OCI-LY7 (cell line): ENCODE data around the gene CDC34. TPM values are rescaled to one million over a fixed set of nuclear protein-coding genes. Genes with fewer than 3 reads are reported as not detected.
A peak's percentile ranks its signal among the peaks of the same experiment; 100 is the strongest.

Experiments
- BruUV-seq: library from RNA; stranded (reverse); fragments of 400-500 nt; replicated peaks from 2 replicates; lab custom pipeline; 2021; lab: Mats Ljungman, UMichigan
- CTCF ChIA-PET: fragments of 300-600 bp; sonication (Branson Sonifier 250); formaldehyde crosslinking; loops from one replicate; lab custom pipeline; 2022; ENCODE audit warnings: antibody characterized with exemption; ENCODE audit not compliant: unreplicated experiment; lab: Charles Lee
- POLR2A ChIA-PET: fragments of 300-600 bp; sonication (Branson Sonifier 250); formaldehyde crosslinking; loops from one replicate; lab custom pipeline; 2022; ENCODE audit warnings: antibody characterized with exemption; lab: Charles Lee
- DNase-seq: peaks from one replicate; pipeline ENCODE4 v3.0.0-alpha.2; 2015; ENCODE audit warnings: low spot score
- H2AFZ ChIP-seq: fragments of 200-600 bp; sonication (generic), shearing (Covaris generic); 2 replicates; pipeline ENCODE4 v1.6.1; 2014; ENCODE audit warnings: mild to moderate bottlenecking, antibody characterized with exemption, low read length, moderate library complexity
- H3K27ac ChIP-seq: fragments of 200-600 bp; sonication (generic); 2 replicates; pipeline ENCODE4 v1.5.1; 2014; ENCODE audit warnings: mixed run types, low read depth, mild to moderate bottlenecking, moderate library complexity, low read length, inconsistent platforms; ENCODE audit not compliant: poor library complexity, severe bottlenecking
- H3K36me3 ChIP-seq: fragments of 200-600 bp; sonication (generic); 2 replicates; pipeline ENCODE4 v1.6.1; 2014; ENCODE audit warnings: mild to moderate bottlenecking, antibody characterized with exemption, low read length, moderate library complexity, mixed read lengths; ENCODE audit not compliant: insufficient read depth
- H3K4me1 ChIP-seq: fragments of 200-600 bp; sonication (generic); 2 replicates; pipeline ENCODE4 v1.5.1; 2014; ENCODE audit warnings: mild to moderate bottlenecking, low read length; ENCODE audit not compliant: insufficient read depth, poor library complexity, severe bottlenecking
- H3K4me2 ChIP-seq: fragments of 200-600 bp; sonication (generic); 2 replicates; pipeline ENCODE4 v1.6.1; 2014; ENCODE audit warnings: mild to moderate bottlenecking, low read length
- H3K4me3 ChIP-seq: fragments of 200-600 bp; sonication (generic); 2 replicates; pipeline ENCODE4 v1.5.1; 2014; ENCODE audit warnings: mild to moderate bottlenecking, low read depth, low read length; ENCODE audit not compliant: poor library complexity, severe bottlenecking
- H3K79me2 ChIP-seq: fragments of 200-600 bp; sonication (generic); 2 replicates; pipeline ENCODE4 v1.6.1; 2016; ENCODE audit warnings: low read depth, mild to moderate bottlenecking, low read length, moderate library complexity, mixed read lengths; ENCODE audit not compliant: insufficient read depth
- H3K9me2 ChIP-seq: fragments of 200-600 bp; sonication (generic); 2 replicates; pipeline ENCODE4 v1.6.1; 2016; ENCODE audit warnings: mild to moderate bottlenecking, low read length, mixed read lengths; ENCODE audit not compliant: insufficient read depth
- H3K9me3 ChIP-seq: fragments of 200-600 bp; sonication (generic); 2 replicates; pipeline ENCODE4 v1.6.1; 2014; ENCODE audit warnings: mild to moderate bottlenecking, mixed run types, low read length, mixed read lengths
- H4K20me1 ChIP-seq: fragments of 200-600 bp; sonication (generic); 2 replicates; pipeline ENCODE4 v1.6.1; 2014; ENCODE audit warnings: mild to moderate bottlenecking, antibody characterized with exemption, low read length, moderate library complexity, mixed read lengths; ENCODE audit not compliant: insufficient read depth
- EZH2phosphoT487 ChIP-seq: fragments of 200-600 bp; sonication (generic); IDR thresholded peaks from 2 replicates; pipeline ENCODE4 v1.6.1; 2018; ENCODE audit warnings: low read depth, borderline replicate concordance, mild to moderate bottlenecking, mixed run types, antibody characterized with exemption, low read length, moderate library complexity, mixed read lengths
- intact Hi-C: fragments of 100-400 bp; cut with micrococcal nuclease; formaldehyde crosslinking; loops from one replicate; pipeline ENCODE4 v1.10.0; 2022; ENCODE audit not compliant: unreplicated experiment
- total RNA-seq, 2 experiments: library from RNA; depleted of rRNA in 1 of 2; stranded (reverse); fragments of >200 nt in 1 of 2; shearing (Covaris generic) in 1 of 2; gene quantifications; 2 replicates each; pipeline ENCODE4 v1.2.3, GENCODE V29; 2014 to 2022
- TF ChIP-seq, protein P1 (sequence below): fragments of 200-600 bp; sonication (generic); conservative IDR thresholded peaks from 2 replicates; pipeline ENCODE4 v1.5.1; 2014; ENCODE audit warnings: mild to moderate bottlenecking, antibody characterized with exemption, low read length, moderate library complexity, mixed read lengths

The CDC34 gene
- total RNA-seq, 2 experiments from 2014 or later, result 58.2 to 77.2 TPM

DNA sequence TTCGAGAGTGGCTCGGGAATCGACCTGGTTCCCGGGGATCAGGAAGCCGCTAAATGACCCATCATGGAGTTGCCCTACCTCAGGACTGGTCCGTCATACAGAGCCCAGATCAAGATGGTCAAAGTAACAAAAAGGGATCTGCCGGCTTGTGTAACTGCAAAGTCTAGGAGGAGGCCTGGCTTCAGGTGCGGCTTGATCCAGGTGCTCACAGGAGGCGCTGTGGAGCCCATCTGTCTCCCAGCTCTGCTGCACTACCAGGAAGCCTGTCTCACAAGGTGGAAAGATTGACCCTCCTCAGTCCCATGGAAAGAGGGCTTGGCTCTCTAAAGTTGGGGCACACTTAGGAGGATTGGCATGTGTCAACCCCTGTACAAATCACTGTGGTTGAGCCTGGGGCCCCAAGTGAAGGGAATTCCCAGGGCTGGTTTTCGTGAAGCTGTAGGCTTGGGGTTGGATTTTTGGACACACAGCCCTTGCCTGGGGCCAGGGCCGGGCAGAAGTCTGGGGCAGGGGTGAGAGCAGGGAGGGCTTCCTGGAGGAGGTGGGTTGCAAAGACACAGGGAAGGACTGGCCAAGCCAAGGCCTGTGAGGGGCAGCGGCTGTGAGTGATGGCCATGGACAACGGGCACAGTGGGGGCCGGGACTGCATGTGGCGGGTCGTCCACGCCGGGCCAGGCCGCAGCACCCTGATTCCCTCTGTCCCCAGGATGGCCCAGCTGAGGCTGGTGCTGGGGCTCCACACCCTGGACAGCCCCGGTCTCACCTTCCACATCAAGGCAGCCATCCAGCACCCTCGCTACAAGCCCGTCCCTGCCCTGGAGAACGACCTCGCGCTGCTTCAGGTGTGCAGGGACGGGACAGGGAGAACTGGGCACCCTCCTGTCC is 16.5 kb downstream of the CDC34 start:
- H3K36me3 ChIP-seq, result no peaks in the 10 kb centered on the region
- H3K4me2 ChIP-seq, result no peak overlapping the region
- no peaks in the 10 kb centered on the region for H4K20me1 ChIP-seq
- no peak for DNase-seq
- no peak overlapping the region for H3K4me3 ChIP-seq
- H3K4me1 ChIP-seq, result no peaks in the 10 kb centered on the region
- POLR2A ChIA-PET, result no interaction called here
- no peaks in the 10 kb centered on the region for H3K9me3 ChIP-seq
- intact Hi-C loops, result no loop called here
- H3K79me2 ChIP-seq, result no peaks in the 10 kb centered on the region
- BruUV-seq, result no TSS peak
- CTCF ChIA-PET, result no interaction called here
- TF ChIP-seq EZH2phosphoT487, result no peak
- TF ChIP-seq, protein P1, sequence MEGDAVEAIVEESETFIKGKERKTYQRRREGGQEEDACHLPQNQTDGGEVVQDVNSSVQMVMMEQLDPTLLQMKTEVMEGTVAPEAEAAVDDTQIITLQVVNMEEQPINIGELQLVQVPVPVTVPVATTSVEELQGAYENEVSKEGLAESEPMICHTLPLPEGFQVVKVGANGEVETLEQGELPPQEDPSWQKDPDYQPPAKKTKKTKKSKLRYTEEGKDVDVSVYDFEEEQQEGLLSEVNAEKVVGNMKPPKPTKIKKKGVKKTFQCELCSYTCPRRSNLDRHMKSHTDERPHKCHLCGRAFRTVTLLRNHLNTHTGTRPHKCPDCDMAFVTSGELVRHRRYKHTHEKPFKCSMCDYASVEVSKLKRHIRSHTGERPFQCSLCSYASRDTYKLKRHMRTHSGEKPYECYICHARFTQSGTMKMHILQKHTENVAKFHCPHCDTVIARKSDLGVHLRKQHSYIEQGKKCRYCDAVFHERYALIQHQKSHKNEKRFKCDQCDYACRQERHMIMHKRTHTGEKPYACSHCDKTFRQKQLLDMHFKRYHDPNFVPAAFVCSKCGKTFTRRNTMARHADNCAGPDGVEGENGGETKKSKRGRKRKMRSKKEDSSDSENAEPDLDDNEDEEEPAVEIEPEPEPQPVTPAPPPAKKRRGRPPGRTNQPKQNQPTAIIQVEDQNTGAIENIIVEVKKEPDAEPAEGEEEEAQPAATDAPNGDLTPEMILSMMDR, result peak; percentile 59
- H3K27ac ChIP-seq, result no peak overlapping the region
- no peak overlapping the region for H2AFZ ChIP-seq
- H3K9me2 ChIP-seq, result no peaks in the 10 kb centered on the region

DNA sequence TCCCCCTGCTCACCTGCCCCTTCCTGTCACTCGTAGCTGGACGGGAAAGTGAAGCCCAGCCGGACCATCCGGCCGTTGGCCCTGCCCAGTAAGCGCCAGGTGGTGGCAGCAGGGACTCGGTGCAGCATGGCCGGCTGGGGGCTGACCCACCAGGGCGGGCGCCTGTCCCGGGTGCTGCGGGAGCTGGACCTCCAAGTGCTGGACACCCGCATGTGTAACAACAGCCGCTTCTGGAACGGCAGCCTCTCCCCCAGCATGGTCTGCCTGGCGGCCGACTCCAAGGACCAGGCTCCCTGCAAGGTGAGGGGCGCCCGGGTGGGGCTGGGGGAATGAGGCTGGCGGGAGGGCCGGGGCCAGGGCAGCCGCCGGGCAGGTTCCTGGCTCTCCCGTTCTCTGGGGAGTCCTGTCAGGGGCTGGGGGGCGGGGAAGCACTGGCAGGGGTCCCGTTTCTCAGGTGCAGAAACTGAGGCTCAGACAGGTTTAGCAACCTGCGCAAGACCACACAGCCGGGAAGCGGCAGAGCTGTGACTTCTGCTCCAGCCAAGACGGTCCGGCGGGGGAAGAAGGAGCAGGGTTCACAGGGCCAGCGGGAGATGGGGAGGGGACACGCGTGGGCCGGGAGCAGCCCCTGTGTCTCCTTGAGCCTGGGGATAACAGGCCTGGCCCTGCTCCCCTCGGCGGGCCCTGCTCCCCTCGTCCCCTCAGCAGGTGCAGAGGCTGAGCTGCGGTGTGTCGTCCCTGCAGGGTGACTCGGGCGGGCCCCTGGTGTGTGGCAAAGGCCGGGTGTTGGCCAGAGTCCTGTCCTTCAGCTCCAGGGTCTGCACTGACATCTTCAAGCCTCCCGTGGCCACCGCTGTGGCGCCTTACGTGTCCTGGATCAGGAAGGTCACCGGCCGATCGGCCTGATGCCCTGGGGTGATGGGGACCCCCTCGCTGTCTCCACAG is 17.6 kb downstream of the CDC34 start:
- BruUV-seq, result no TSS peak
- Histone ChIP-seq H3K36me3 (no peaks in the 10 kb centered on the region), H3K9me3 (no peaks in the 10 kb centered on the region)

More for the DNA sequence above, 17.6 kb downstream of the CDC34 start:
- POLR2A ChIA-PET, result no interaction called here
- no peak overlapping the region for H3K4me3 ChIP-seq
- no peaks in the 10 kb centered on the region for H4K20me1 ChIP-seq
- H3K27ac ChIP-seq, result no peak overlapping the region
- no peaks in the 10 kb centered on the region for H3K9me2 ChIP-seq
- no peak for TF ChIP-seq EZH2phosphoT487
- TF ChIP-seq, protein P1, result no peak
- no peaks in the 10 kb centered on the region for H3K4me1 ChIP-seq
- no peak for DNase-seq
- H3K79me2 ChIP-seq, result no peaks in the 10 kb centered on the region
- no peak overlapping the region for H2AFZ ChIP-seq
- no peak overlapping the region for H3K4me2 ChIP-seq
- intact Hi-C loops, result no loop called here
- CTCF ChIA-PET, result no interaction called here
